Muscle layer of colon (tissue), 2 donors: ENCODE data around the gene SLFN11.
"Not testable (repeated sequence)": the region's sequence is repeated elsewhere in the genome, so short reads cannot be mapped to it uniquely, and the experiment has no call there.

ENCODE experiments used
- H3K27ac ChIP-seq: one replicate; pipeline ENCODE4 v1.7.0; 2013; ENCODE audit warnings: low read depth, mild to moderate bottlenecking, low read length, moderate library complexity
- H3K27me3 ChIP-seq, 2 donors: one replicate each; pipeline ENCODE4 v1.7.0; 2013; ENCODE audit warnings: low read length in 2 of 2, mild to moderate bottlenecking in 2 of 2; ENCODE audit not compliant: insufficient read depth in 2 of 2, control insufficient read depth in 1 of 2
- H3K36me3 ChIP-seq: one replicate; pipeline ENCODE4 v1.7.0; 2013; ENCODE audit warnings: mild to moderate bottlenecking, low read length; ENCODE audit not compliant: insufficient read depth
- H3K4me1 ChIP-seq: one replicate; pipeline ENCODE4 v1.7.0; 2013; ENCODE audit warnings: mild to moderate bottlenecking, low read length; ENCODE audit not compliant: insufficient read depth
- H3K4me3 ChIP-seq, 2 donors: one replicate each; pipeline ENCODE4 v1.7.0; 2013; ENCODE audit warnings: low read length in 2 of 2, low read depth in 1 of 2, mild to moderate bottlenecking in 1 of 2, moderate library complexity in 1 of 2
- H3K9ac ChIP-seq: one replicate; pipeline ENCODE4 v1.7.0; 2013; ENCODE audit warnings: low read length
- H3K9me3 ChIP-seq: one replicate; pipeline ENCODE4 v1.7.0; 2013; ENCODE audit warnings: mild to moderate bottlenecking, low read length
- donor health status: abdominal sarcoma.
- donor health status: Adenocarcinoma of cecum.

The SLFN11 gene

GRCh38 chr17:35315283-35315682 is 58.1 kb downstream of the SLFN11 start:
- peaks cover 18% of the 10 kb centered on the region for H3K4me1 ChIP-seq
- H3K9ac ChIP-seq = no peak overlapping the region
- no peak overlapping the region for H3K4me3 ChIP-seq
- H3K9me3 ChIP-seq = no peaks in the 10 kb centered on the region
- no peak overlapping the region for H3K27ac ChIP-seq
- no peaks in the 10 kb centered on the region for H3K36me3 ChIP-seq
- H3K27me3 ChIP-seq = no peaks in the 10 kb centered on the region

- Histone ChIP-seq H3K27ac (no peak overlapping the region), H3K27me3 (no peaks in the 10 kb centered on the region), H3K4me3 (no peak overlapping the region), H3K4me1 (peaks cover 18% of the 10 kb centered on the region), H3K36me3 (no peaks in the 10 kb centered on the region), H3K9ac (no peak overlapping the region), H3K9me3 (no peaks in the 10 kb centered on the region)
Measured at GRCh38 chr17:35314415-35315216, 58.8 kb downstream of the SLFN11 start.

- Histone ChIP-seq H3K27me3 (no peaks in the 10 kb centered on the region), H3K9me3 (no peaks in the 10 kb centered on the region), H3K4me3 (peak overlapping the region; percentile 13 to 60), H3K36me3 (no peaks in the 10 kb centered on the region), H3K27ac (no peak overlapping the region), H3K9ac (peak overlapping the region; percentile 12), H3K4me1 (peaks cover 18% of the 10 kb centered on the region)
Measured at GRCh38 chr17:35313875-35314409, 59.5 kb downstream of the SLFN11 start.

DNA sequence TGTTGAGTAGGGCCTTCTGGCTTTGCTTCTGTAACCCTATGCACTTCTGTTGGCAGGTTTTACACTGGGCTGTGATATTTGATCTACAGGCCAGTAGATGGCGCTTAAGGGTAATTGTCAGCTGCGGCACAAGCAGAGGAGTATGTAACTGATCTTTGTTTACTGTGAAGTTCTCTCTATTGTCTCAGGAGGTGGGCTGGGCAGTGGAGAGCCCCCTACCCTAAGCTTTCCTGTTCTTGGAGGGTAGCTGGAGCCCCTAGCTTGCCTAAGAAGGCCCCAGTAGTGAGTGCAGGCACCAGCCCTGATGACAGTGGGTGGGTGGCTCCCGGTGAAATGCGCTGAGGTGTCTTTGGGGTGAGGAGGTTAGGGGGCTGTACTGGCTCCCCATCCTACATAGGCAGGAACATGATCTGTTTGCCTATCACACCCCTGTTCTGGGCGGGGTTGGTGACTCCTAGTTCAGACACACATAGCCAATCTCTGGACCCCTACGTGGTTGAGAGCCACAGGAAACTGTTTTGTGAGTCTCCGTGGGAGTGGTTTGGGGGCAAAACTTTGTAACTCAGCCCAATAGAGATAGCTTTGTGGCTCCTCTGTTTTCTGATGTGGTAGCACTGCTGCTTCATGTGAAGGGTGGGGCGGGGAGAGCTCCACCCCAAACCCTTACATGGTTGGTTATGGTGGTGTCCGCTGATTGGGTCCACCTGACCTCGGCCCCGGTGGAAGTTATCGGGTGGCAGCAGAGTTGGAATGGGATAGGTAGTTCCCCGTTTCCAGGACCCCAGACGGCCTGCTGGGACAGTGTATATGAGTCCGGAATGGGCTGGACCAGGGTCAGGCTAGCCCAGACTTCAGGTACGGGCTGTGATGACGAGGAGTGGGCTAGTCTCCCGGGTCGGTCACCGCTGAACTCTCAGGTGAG is 60.4 kb downstream of the SLFN11 start:
- Histone ChIP-seq H3K27ac (no peak overlapping the region), H3K9ac (peak overlapping the region; percentile 12), H3K4me3 (peak overlapping the region; percentile 50 to 60)

DNA sequence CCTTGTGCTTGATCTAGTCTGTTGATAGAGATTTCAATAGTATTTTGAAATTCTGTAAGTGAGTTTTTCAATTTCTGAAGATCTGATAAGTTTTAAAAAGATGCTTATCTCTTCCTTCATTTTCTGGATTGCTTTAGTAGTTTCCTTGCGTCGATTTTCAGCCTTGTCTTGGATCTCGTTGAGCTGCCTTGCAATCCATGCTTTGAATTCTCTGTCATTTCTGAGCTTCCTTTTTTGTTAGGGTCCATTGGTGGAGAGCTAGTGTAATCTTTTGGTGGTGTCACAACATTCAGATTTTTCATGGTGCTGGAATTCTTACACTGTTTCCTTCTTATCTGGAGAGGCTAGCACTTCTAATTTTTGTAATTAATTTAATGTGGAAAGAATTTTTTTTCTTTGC is 61.1 kb downstream of the SLFN11 start:
- H3K9ac ChIP-seq = no peak overlapping the region
- H3K9me3 ChIP-seq = no peaks in the 10 kb centered on the region
- H3K27me3 ChIP-seq = no peaks in the 10 kb centered on the region
- no peaks in the 10 kb centered on the region for H3K36me3 ChIP-seq
- no peak overlapping the region for H3K4me3 ChIP-seq
- H3K27ac ChIP-seq = no peak overlapping the region
- peaks cover 18% of the 10 kb centered on the region for H3K4me1 ChIP-seq

More for the DNA sequence above, 60.4 kb downstream of the SLFN11 start:
- H3K9me3 ChIP-seq = no peaks in the 10 kb centered on the region
- no peaks in the 10 kb centered on the region for H3K36me3 ChIP-seq
- H3K4me1 ChIP-seq = peaks cover 18% of the 10 kb centered on the region
- no peaks in the 10 kb centered on the region for H3K27me3 ChIP-seq

DNA sequence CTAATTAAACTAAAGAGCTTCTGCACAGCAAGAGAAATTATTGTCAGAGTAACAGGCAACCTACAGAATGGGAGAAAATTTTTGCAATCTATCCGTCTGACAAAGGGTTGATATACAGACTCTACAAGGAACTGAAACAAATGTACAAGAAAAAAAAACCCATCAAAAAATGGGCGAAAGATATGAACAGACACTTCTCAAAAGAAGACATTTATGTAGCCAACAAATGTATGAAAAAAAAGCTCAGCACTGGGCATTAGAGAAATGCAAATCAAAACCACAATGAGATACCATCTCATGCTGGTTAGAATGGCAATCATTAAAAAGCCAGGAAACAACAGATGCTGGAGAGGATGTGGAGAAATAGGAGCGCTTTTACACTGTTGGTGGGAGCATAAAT is 64.1 kb downstream of the SLFN11 start:
- not testable (repeated sequence) for H3K27me3 ChIP-seq, H3K9me3 ChIP-seq, H3K36me3 ChIP-seq, H3K4me3 ChIP-seq, H3K4me1 ChIP-seq, H3K27ac ChIP-seq, H3K9ac ChIP-seq
